ENCODE measurements around the gene PHF19. TPM values are rescaled to one million over a fixed set of nuclear protein-coding genes. Genes with fewer than 3 reads are reported as not detected.

PHF19 gene
- total RNA-seq, 4 donors from 2014 or later: 9.2 to 12.5 (median 10.8) TPM

- ATAC-seq (no peak), DNase-seq (no peak)
- intact Hi-C loops (cut with DNase I; ENCODE audit: low total_unique reads): no loop called here
- H3K9me3 ChIP-seq: no peaks in the 10 kb centered on the region
- H3K36me3 ChIP-seq: no peaks in the 10 kb centered on the region
- in situ Hi-C loops (cut with MboI; ENCODE audit: low sequenced_read_pairs in 4 of 4): no loop called here
- no peaks in the 10 kb centered on the region for H3K27me3 ChIP-seq
- H3K4me3 ChIP-seq: no peak overlapping the region
- H3K27ac ChIP-seq: no peak overlapping the region
- no peaks in the 10 kb centered on the region for H3K4me1 ChIP-seq
- TF ChIP-seq CTCF (IDR thresholded peaks at IDR 0.05 in 4 of 5, conservative IDR thresholded peaks at IDR 0.05 in 1 of 5): no peak
- no peak for TF ChIP-seq POLR2A (IDR thresholded peaks at IDR 0.05)
These were observed 27.3 kb upstream of the PHF19 start for GRCh38 chr9:120904061-120904977.

- no peak for DNase-seq
- no peak for ATAC-seq
- Histone ChIP-seq H3K4me3 (no peak overlapping the region), H3K36me3 (no peaks in the 10 kb centered on the region), H3K27ac (no peak overlapping the region), H3K9me3 (no peaks in the 10 kb centered on the region), H3K4me1 (no peaks in the 10 kb centered on the region), H3K27me3 (no peaks in the 10 kb centered on the region)
- no peak for TF ChIP-seq CTCF (IDR thresholded peaks at IDR 0.05 in 4 of 5, conservative IDR thresholded peaks at IDR 0.05 in 1 of 5)
- TF ChIP-seq POLR2A (IDR thresholded peaks at IDR 0.05): no peak
- in situ Hi-C loops (cut with MboI; ENCODE audit: low sequenced_read_pairs in 4 of 4): no loop called here
- intact Hi-C loops (cut with DNase I; ENCODE audit: low total_unique reads): no loop called here
These were observed 25.9 kb upstream of the PHF19 start for GRCh38 chr9:120902569-120903535.

- no peaks in the 10 kb centered on the region for H3K27me3 ChIP-seq
- DNase-seq: no peak
- H3K4me3 ChIP-seq: no peak overlapping the region
- intact Hi-C loops (cut with DNase I; ENCODE audit: low total_unique reads) (no loop called here), in situ Hi-C loops (cut with MboI; ENCODE audit: low sequenced_read_pairs in 4 of 4) (no loop called here)
- no peaks in the 10 kb centered on the region for H3K9me3 ChIP-seq
- no peak for ATAC-seq
- TF ChIP-seq POLR2A (IDR thresholded peaks at IDR 0.05) (no peak), CTCF (IDR thresholded peaks at IDR 0.05 in 4 of 5, conservative IDR thresholded peaks at IDR 0.05 in 1 of 5) (no peak)
- peaks cover 2 to 4% of the 10 kb centered on the region in 2 donors for H3K4me1 ChIP-seq
- no peaks in the 10 kb centered on the region for H3K36me3 ChIP-seq
- no peak overlapping the region for H3K27ac ChIP-seq
These were observed 25.0 kb upstream of the PHF19 start for GRCh38 chr9:120901755-120902568.

- Histone ChIP-seq H3K27me3 (no peaks in the 10 kb centered on the region), H3K4me3 (no peak overlapping the region), H3K27ac (no peak overlapping the region), H3K9me3 (no peaks in the 10 kb centered on the region), H3K4me1 (peaks cover 3 to 6% of the 10 kb centered on the region in 2 donors), H3K36me3 (no peaks in the 10 kb centered on the region)
- DNase-seq: no peak
- ATAC-seq: no peak
- in situ Hi-C loops (cut with MboI; ENCODE audit: low sequenced_read_pairs in 4 of 4) (no loop called here), intact Hi-C loops (cut with DNase I; ENCODE audit: low total_unique reads) (no loop called here)
- TF ChIP-seq POLR2A (IDR thresholded peaks at IDR 0.05): no peak
- TF ChIP-seq CTCF (IDR thresholded peaks at IDR 0.05 in 4 of 5, conservative IDR thresholded peaks at IDR 0.05 in 1 of 5): no peak
These were observed 23.8 kb upstream of the PHF19 start for GRCh38 chr9:120900824-120901223.
